ENCODE data around the gene PRUNE1. TPM values are rescaled to one million over a fixed set of nuclear protein-coding genes. Genes with fewer than 3 reads are reported as not detected.

Gene PRUNE1
- total RNA-seq, 6 donors from 2014 or later = 16.3 to 28.3 (median 21.2) TPM

GRCh38 chr1:150976879-150977694, 31.2 kb upstream of the PRUNE1 start:
- Histone ChIP-seq H3K27me3 (no peaks in the 10 kb centered on the region), H3K9me3 (no peaks in the 10 kb centered on the region), H3K27ac (peak overlapping the region; percentile 82 to 99 (median 88)), H3K4me3 (peak overlapping the region in 1 of 4 donors; percentile 19), H3K36me3 (no peaks in the 10 kb centered on the region), H3K4me1 (peaks cover 52 to 79% (median 67%) of the 10 kb centered on the region in 4 donors)
- DNase-seq (peak; percentile 93 to 98), ATAC-seq (ENCODE audit: low FRiP score in 2 of 2) (peak; percentile 70 to 85)
- TF ChIP-seq CTCF (IDR thresholded peaks at IDR 0.05) (peak in 1 of 6 experiments; percentile 8), POLR2A (IDR thresholded peaks at IDR 0.05) (peak in 1 of 4 donors; percentile 78), POLR2AphosphoS5 (IDR thresholded peaks at IDR 0.05) (peak; percentile 80 to 94), EP300 (IDR thresholded peaks at IDR 0.05) (no peak)
- 13 to 26% methylated on average over 9 to 11 of the region's 11 CpGs for WGBS, 2 donors

- 10 to 12% methylated on average over 17 to 23 of the region's 23 CpGs for WGBS, 2 donors
- Histone ChIP-seq H3K27me3 (no peaks in the 10 kb centered on the region), H3K27ac (peak overlapping the region; percentile 82 to 99 (median 88)), H3K36me3 (no peaks in the 10 kb centered on the region), H3K4me3 (peak overlapping the region in 3 of 4 donors; percentile 22 to 42 (median 39)), H3K9me3 (no peaks in the 10 kb centered on the region), H3K4me1 (peaks cover 42 to 65% (median 54%) of the 10 kb centered on the region in 4 donors)
- DNase-seq (peak in 1 of 2 donors; percentile 92), ATAC-seq (ENCODE audit: low FRiP score in 2 of 2) (peak; percentile 80)
- peak in 1 of 2 donors; percentile 14 for TF ChIP-seq POLR2AphosphoS5 (IDR thresholded peaks at IDR 0.05)
- peak; percentile 95 to 99 (median 98) for TF ChIP-seq CTCF (IDR thresholded peaks at IDR 0.05)
- TF ChIP-seq POLR2A (IDR thresholded peaks at IDR 0.05) = peak in 1 of 4 donors; percentile 9
- no peak for TF ChIP-seq EP300 (IDR thresholded peaks at IDR 0.05)
Measured at GRCh38 chr1:150979092-150980056, 28.9 kb upstream of the PRUNE1 start.

- 62 to 88% methylated on average over 6 of the region's 6 CpGs for WGBS, 2 donors
- Histone ChIP-seq H3K4me1 (peaks cover 37 to 52% (median 47%) of the 10 kb centered on the region in 4 donors), H3K27me3 (no peaks in the 10 kb centered on the region), H3K27ac (peak overlapping the region; percentile 2 to 53 (median 33)), H3K36me3 (no peaks in the 10 kb centered on the region), H3K9me3 (no peaks in the 10 kb centered on the region), H3K4me3 (no peak overlapping the region)
- TF ChIP-seq POLR2A (IDR thresholded peaks at IDR 0.05) (peak in 1 of 4 donors; percentile 13), EP300 (IDR thresholded peaks at IDR 0.05) (no peak)
- ATAC-seq (ENCODE audit: low FRiP score in 2 of 2) (peak in 1 of 2 donors; percentile 71), DNase-seq (peak; percentile 52 to 78)
Measured at GRCh38 chr1:150981177-150981804, 27.0 kb upstream of the PRUNE1 start.

GRCh38 chr1:150981805-150982712, 26.2 kb upstream of the PRUNE1 start, which contains the start of gene ANXA9:
Gene ANXA9, plus strand, starts transcription at chr1:150982292. Its CDS starts 814 bp downstream, at chr1:150983106.
- ATAC-seq (ENCODE audit: low FRiP score in 2 of 2) = peak; percentile 26 to 47
- no peaks in the 10 kb centered on the region for H3K27me3 ChIP-seq
- 64 to 79% methylated on average over 10 to 12 of the region's 12 CpGs for WGBS, 2 donors
- no peaks in the 10 kb centered on the region for H3K9me3 ChIP-seq
- no peaks in the 10 kb centered on the region for H3K36me3 ChIP-seq
- peaks cover 30 to 47% (median 40%) of the 10 kb centered on the region in 4 donors for H3K4me1 ChIP-seq
- H3K4me3 ChIP-seq = no peak within 1 kb of the TSS
- peak within 1 kb of the TSS; percentile 2 to 53 (median 33) for H3K27ac ChIP-seq
- TF ChIP-seq POLR2A (IDR thresholded peaks at IDR 0.05) (no peak), CTCF (IDR thresholded peaks at IDR 0.05) (no peak), POLR2AphosphoS5 (IDR thresholded peaks at IDR 0.05) (no peak), EP300 (IDR thresholded peaks at IDR 0.05) (no peak)
- DNase-seq = peak in 1 of 2 donors; percentile 57
